HepG2 (cell line): ENCODE data around the gene VAT1L. TPM values are rescaled to one million over a fixed set of nuclear protein-coding genes. Genes with fewer than 3 reads are reported as not detected.

Experiments
- ATAC-seq: fragments of 200-7000 bp; cut with Tn5 transposase; 3 replicates; pipeline ENCODE4 v1.9.1; 2020; ENCODE audit warnings: mild to moderate bottlenecking, moderate library complexity
- BruUV-seq: library from RNA; stranded (reverse); fragments of 400-500 nt; replicated peaks from 2 replicates; lab custom pipeline; 2021; lab: Mats Ljungman, UMichigan
- CTCF ChIA-PET: fragments of 300-600 bp; formaldehyde crosslinking; extraction: SDS; loops from one replicate; lab custom pipeline; 2021; ENCODE audit warnings: low total read pairs, inconsistent platforms, low intra/inter-chr PET ratio; lab: Yijun Ruan, JAX
- POLR2A ChIA-PET: fragments of 350-600 bp; sonication (Branson Sonifier 250); formaldehyde crosslinking; loops from one replicate; lab custom pipeline; 2020; ENCODE audit warnings: antibody characterized with exemption, inconsistent platforms; lab: Yijun Ruan, JAX
- DNase-seq: peaks from one replicate; pipeline ENCODE4 v3.0.0-alpha.2; 2015; ENCODE audit warnings: low spot score
- FAIRE-seq: peaks from 3 replicates; lab custom pipeline; 2011; peaks lifted over from hg19 to GRCh38; lab: Jason Lieb, UNC
- H2AFZ ChIP-seq: one replicate; pipeline ENCODE4 v1.6.1; 2011; ENCODE audit warnings: low read length, inconsistent platforms
- H3K27ac ChIP-seq: fragments of 300-600 bp; 3 replicates; pipeline ENCODE4 v1.8.0; 2011; ENCODE audit warnings: mixed run types, mild to moderate bottlenecking, mixed read lengths, low read length, inconsistent platforms; ENCODE audit not compliant: insufficient read depth; ENCODE audit errors: extremely low read length
- H3K27me3 ChIP-seq, 2 experiments: fragments of 200-600 bp in 1 of 2; 2 replicates in 1 of 2; 3 replicates in 1 of 2; pipeline versions ENCODE4 v1.6.0 to v1.8.0; 2011; ENCODE audit warnings: low read length in 2 of 2, mild to moderate bottlenecking in 2 of 2, moderate library complexity in 2 of 2, inconsistent platforms in 1 of 2; ENCODE audit not compliant: insufficient read depth in 2 of 2, control insufficient read depth in 1 of 2
- H3K36me3 ChIP-seq, 2 experiments: fragments of 200-600 bp in 1 of 2; replicated peaks in 1 of 2; 2 replicates in 1 of 2; 3 replicates in 1 of 2; pipeline versions ENCODE4 v1.5.1 to v1.8.0; 2011; ENCODE audit warnings: low read length in 2 of 2, inconsistent platforms in 1 of 2; ENCODE audit not compliant: insufficient read depth in 2 of 2, control insufficient read depth in 1 of 2
- H3K4me1 ChIP-seq: 2 replicates; pipeline ENCODE4 v1.5.1; 2012; ENCODE audit warnings: low read length, inconsistent platforms; ENCODE audit not compliant: insufficient read depth
- H3K4me2 ChIP-seq: 2 replicates; pipeline ENCODE4 v1.6.0; 2011; ENCODE audit warnings: low read depth, low read length, inconsistent platforms
- H3K4me3 ChIP-seq, 3 experiments: fragments of 200-600 bp in 1 of 3; sonication (generic), shearing (Covaris generic) in 1 of 3; replicated peaks in 1 of 3; 2 replicates each; pipeline ENCODE4 v1.5.1; 2011 to 2016; ENCODE audit warnings: low read length in 3 of 3, inconsistent platforms in 2 of 3, low read depth in 2 of 3, mild to moderate bottlenecking in 2 of 3, control low read depth in 1 of 3, mixed read lengths in 1 of 3; ENCODE audit not compliant: insufficient read depth in 1 of 3
- H3K79me2 ChIP-seq: one replicate; pipeline ENCODE4 v1.6.1; 2011; ENCODE audit warnings: low read length, inconsistent platforms; ENCODE audit not compliant: insufficient read depth
- H3K9ac ChIP-seq: 2 replicates; pipeline ENCODE4 v1.6.0; 2011; ENCODE audit warnings: mild to moderate bottlenecking, low read depth, low read length, inconsistent platforms; ENCODE audit not compliant: insufficient read depth
- H3K9me3 ChIP-seq: 2 replicates; pipeline ENCODE4 v1.5.1; 2012; ENCODE audit warnings: mild to moderate bottlenecking, low read length
- H4K20me1 ChIP-seq: 2 replicates; pipeline ENCODE4 v1.6.0; 2011; ENCODE audit warnings: inconsistent platforms, mild to moderate bottlenecking, low read length, moderate library complexity; ENCODE audit not compliant: insufficient read depth
- AHR ChIP-seq: IDR thresholded peaks from 2 replicates; pipeline ENCODE4 v1.6.1; 2018; ENCODE audit warnings: missing genetic modification reagents, missing compliant biosample characterization
- ZNF572 ChIP-seq: sonication (generic); formaldehyde crosslinking; IDR thresholded peaks from 2 replicates; pipeline ENCODE4 v1.5.1; 2020; ENCODE audit warnings: mild to moderate bottlenecking, missing genetic modification reagents
- ZNF790 ChIP-seq: sonication (generic); formaldehyde crosslinking; IDR thresholded peaks from 2 replicates; pipeline ENCODE4 v1.8.0; 2022; ENCODE audit warnings: missing genetic modification reagents, mild to moderate bottlenecking, borderline replicate concordance
- WGBS: methylation state at CpG from one replicate; pipeline ENCODE4 v1.1.6; 2017; ENCODE audit warnings: low lambda C conversion rate; 5-methylcytosine and 5-hydroxymethylcytosine counted together
- in situ Hi-C: cut with HindIII; loops from 2 replicates; pipeline ENCODE4 v1.10.0; 2017; ENCODE audit warnings: low pct_unique_long_range_greater_than_20kb; ENCODE audit not compliant: extremely low pct_ligation_motif_present
- intact Hi-C: fragments of 100-400 bp; cut with micrococcal nuclease; formaldehyde crosslinking; loops from one replicate; pipeline ENCODE4 v1.10.0; 2022; ENCODE audit not compliant: unreplicated experiment
- polyA plus RNA-seq, 8 experiments: library from polyadenylated mRNA; depleted of rRNA in 3 of 8; stranded (reverse) in 7 of 8; unstranded in 1 of 8; fragments of >200 nt; fragmentation: Illumina TruSeq in 4 of 8; extraction: Trizol in 4 of 8; gene quantifications; 2 replicates each; pipeline versions ENCODE4 v1.2.1 to v1.2.3, GENCODE V29; 2011 to 2016; ENCODE audit warnings: low read depth in 4 of 8, missing spikeins in 1 of 8, mixed read lengths in 1 of 8; ENCODE audit not compliant: insufficient read depth in 1 of 8
- total RNA-seq, 5 experiments: library from RNA; depleted of rRNA; stranded (reverse); fragments of >200 nt; fragmentation: Illumina TruSeq; extraction: Trizol; gene quantifications; 2 replicates each; pipeline ENCODE4 v1.2.3, GENCODE V29; 2016; ENCODE audit warnings: low read depth in 1 of 5
- TF ChIP-seq, protein P1 (sequence below): sonication (generic); formaldehyde crosslinking; IDR thresholded peaks from 2 replicates; pipeline ENCODE4 v1.4.0; 2020; ENCODE audit warnings: mild to moderate bottlenecking, low read depth, missing genetic modification reagents
- TF ChIP-seq, protein P2 (sequence below): sonication (generic); formaldehyde crosslinking; IDR thresholded peaks from 2 replicates; pipeline ENCODE4 v1.9.0; 2021; ENCODE audit warnings: missing genetic modification reagents, mild to moderate bottlenecking, borderline replicate concordance
- TF ChIP-seq, protein P3 (sequence below): sonication (generic); formaldehyde crosslinking; IDR thresholded peaks from 2 replicates; pipeline ENCODE4 v1.4.0; 2020; ENCODE audit warnings: missing genetic modification reagents
- TF ChIP-seq, protein P4 (sequence below): sonication (generic); formaldehyde crosslinking; IDR thresholded peaks from 2 replicates; pipeline ENCODE4 v1.5.0; 2020; ENCODE audit warnings: mild to moderate bottlenecking, missing genetic modification reagents, moderate library complexity

Gene VAT1L
- total and polyA plus RNA-seq, 2 of the 13 experiments (the other 11 are each of a cell fraction or from before 2014, with no cell fraction given): not detected

DNA sequence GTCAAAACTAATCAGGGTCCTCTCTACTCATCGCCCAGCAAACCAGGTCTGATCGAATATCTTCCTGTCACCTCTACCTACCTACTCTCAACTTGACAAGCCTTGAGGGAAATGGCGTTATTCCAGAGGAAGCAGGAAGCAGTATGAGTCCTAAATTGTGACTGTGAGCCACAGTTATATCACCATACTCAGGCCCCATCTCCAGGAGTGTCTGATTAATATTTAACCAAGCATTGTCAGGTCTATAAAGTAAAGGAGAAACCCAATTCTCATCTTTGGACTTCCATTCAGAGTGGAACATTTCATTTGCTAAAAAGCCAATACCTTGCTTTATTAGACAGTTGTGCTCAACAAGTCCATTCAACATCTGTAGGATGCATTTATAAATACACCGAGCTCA is 216.2 kb downstream of the VAT1L start (continued):
- TF ChIP-seq, protein P1, sequence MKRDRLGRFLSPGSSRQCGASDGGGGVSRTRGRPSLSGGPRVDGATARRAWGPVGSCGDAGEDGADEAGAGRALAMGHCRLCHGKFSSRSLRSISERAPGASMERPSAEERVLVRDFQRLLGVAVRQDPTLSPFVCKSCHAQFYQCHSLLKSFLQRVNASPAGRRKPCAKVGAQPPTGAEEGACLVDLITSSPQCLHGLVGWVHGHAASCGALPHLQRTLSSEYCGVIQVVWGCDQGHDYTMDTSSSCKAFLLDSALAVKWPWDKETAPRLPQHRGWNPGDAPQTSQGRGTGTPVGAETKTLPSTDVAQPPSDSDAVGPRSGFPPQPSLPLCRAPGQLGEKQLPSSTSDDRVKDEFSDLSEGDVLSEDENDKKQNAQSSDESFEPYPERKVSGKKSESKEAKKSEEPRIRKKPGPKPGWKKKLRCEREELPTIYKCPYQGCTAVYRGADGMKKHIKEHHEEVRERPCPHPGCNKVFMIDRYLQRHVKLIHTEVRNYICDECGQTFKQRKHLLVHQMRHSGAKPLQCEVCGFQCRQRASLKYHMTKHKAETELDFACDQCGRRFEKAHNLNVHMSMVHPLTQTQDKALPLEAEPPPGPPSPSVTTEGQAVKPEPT (CRISPR knock-in tag): no peak
- TF ChIP-seq, protein P2, sequence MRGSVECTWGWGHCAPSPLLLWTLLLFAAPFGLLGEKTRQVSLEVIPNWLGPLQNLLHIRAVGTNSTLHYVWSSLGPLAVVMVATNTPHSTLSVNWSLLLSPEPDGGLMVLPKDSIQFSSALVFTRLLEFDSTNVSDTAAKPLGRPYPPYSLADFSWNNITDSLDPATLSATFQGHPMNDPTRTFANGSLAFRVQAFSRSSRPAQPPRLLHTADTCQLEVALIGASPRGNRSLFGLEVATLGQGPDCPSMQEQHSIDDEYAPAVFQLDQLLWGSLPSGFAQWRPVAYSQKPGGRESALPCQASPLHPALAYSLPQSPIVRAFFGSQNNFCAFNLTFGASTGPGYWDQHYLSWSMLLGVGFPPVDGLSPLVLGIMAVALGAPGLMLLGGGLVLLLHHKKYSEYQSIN (CRISPR knock-in tag): no peak
- TF ChIP-seq ZNF572 (CRISPR knock-in tag) (peak; percentile 34; the same call in 1 of the 2 replicates), ZNF790 (CRISPR knock-in tag) (no peak)
- TF ChIP-seq, protein P3, sequence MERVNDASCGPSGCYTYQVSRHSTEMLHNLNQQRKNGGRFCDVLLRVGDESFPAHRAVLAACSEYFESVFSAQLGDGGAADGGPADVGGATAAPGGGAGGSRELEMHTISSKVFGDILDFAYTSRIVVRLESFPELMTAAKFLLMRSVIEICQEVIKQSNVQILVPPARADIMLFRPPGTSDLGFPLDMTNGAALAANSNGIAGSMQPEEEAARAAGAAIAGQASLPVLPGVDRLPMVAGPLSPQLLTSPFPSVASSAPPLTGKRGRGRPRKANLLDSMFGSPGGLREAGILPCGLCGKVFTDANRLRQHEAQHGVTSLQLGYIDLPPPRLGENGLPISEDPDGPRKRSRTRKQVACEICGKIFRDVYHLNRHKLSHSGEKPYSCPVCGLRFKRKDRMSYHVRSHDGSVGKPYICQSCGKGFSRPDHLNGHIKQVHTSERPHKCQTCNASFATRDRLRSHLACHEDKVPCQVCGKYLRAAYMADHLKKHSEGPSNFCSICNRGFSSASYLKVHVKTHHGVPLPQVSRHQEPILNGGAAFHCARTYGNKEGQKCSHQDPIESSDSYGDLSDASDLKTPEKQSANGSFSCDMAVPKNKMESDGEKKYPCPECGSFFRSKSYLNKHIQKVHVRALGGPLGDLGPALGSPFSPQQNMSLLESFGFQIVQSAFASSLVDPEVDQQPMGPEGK (CRISPR knock-in tag): no peak

DNA sequence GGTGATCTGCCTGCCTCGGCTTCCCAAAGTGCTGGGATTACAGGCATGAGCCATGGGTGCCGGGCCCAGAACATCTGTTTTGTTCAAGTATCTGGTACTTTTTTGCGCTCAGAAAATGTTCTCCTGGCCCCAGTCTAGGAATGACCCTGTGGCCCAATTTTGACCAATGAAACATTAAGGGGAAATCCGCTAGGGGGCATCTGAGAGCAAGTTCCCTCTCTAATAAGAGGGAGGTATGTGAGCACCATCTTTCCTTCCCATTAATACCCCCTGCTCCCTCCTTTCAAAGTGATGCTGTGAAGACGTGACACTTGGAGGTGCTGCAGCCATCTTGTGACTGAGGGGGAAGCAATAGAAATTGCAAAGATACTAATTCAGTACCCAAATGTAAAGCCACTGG is 217.5 kb downstream of the VAT1L start:
- no TSS peak for BruUV-seq
- Histone ChIP-seq H2AFZ (no peak overlapping the region), H3K36me3 (no peaks in the 10 kb centered on the region), H3K9ac (no peak overlapping the region), H3K27ac (no peak overlapping the region), H3K4me1 (peaks cover 13% of the 10 kb centered on the region), H3K4me2 (no peak overlapping the region), H4K20me1 (no peaks in the 10 kb centered on the region), H3K27me3 (peaks cover 0 to 5% of the 10 kb centered on the region in 2 experiments; a peak in 1 of 5 replicates), H3K79me2 (no peaks in the 10 kb centered on the region), H3K4me3 (no peak overlapping the region), H3K9me3 (no peaks in the 10 kb centered on the region)
- TF ChIP-seq, protein P4, sequence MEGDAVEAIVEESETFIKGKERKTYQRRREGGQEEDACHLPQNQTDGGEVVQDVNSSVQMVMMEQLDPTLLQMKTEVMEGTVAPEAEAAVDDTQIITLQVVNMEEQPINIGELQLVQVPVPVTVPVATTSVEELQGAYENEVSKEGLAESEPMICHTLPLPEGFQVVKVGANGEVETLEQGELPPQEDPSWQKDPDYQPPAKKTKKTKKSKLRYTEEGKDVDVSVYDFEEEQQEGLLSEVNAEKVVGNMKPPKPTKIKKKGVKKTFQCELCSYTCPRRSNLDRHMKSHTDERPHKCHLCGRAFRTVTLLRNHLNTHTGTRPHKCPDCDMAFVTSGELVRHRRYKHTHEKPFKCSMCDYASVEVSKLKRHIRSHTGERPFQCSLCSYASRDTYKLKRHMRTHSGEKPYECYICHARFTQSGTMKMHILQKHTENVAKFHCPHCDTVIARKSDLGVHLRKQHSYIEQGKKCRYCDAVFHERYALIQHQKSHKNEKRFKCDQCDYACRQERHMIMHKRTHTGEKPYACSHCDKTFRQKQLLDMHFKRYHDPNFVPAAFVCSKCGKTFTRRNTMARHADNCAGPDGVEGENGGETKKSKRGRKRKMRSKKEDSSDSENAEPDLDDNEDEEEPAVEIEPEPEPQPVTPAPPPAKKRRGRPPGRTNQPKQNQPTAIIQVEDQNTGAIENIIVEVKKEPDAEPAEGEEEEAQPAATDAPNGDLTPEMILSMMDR (CRISPR knock-in tag): 0 out of 2 replicates have a peak, but pooled peaks have one; percentile 20
- no peak for TF ChIP-seq AHR (CRISPR knock-in tag)
- in situ Hi-C loops (no loop called here), intact Hi-C loops (loop anchor here (10.0 kb wide), 1 partner anchor 771 kb away; no protein-coding TSS in a partner anchor)
- no peak for DNase-seq
- FAIRE-seq: no peak
- POLR2A ChIA-PET: no interaction called here
- CTCF ChIA-PET: no interaction called here
- no peak for ATAC-seq
- 27% methylated on average over 5 of the region's 5 CpGs for WGBS
